ENCODE measurements around the gene MTAP.

DNA sequence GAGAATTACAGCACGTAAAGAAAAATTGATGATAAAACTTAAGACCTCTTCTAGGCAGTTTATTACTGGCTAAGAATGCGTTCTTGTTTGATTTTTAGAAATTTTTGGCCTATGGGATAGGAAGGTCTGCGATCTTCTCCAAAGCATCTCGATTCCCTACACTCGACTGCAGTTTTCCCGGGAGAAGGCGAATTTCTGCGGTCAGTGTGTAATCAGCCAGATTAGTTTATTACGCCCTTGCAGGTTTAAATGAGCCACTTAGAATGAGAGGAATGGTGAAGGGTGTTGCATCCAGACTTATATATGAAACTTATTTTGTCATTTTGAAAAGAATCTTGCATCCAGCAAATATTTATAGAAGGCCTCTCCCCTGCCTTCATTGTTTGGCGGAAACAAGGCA is 1.2 kb downstream of the MTAP start:
- no peak for TF ChIP-seq ZNF274 (IDR thresholded peaks at IDR 0.05; ENCODE audit: low read depth, low read length)
- TF ChIP-seq YY1 (IDR thresholded peaks at IDR 0.05; ENCODE audit: insufficient read depth, insufficient read length): no peak
